ENCODE results near the gene PTPRK.
"Not testable (repeated sequence)": the region's sequence is repeated elsewhere in the genome, so short reads cannot be mapped to it uniquely, and the experiment has no call there.

PTPRK gene

GRCh38 chr6:128437685-128438084, 82.7 kb downstream of the PTPRK start:
- FAIRE-seq (no peak), DNase-seq (ENCODE audit: insufficient read length, low spot score) (no peak)
- TF ChIP-seq SPI1 (IDR thresholded peaks at IDR 0.05; ENCODE audit: low read depth, low read length), result no peak
- no peak for TF ChIP-seq TAF1 (IDR thresholded peaks at IDR 0.05; ENCODE audit: low read depth, low read length)
- TF ChIP-seq PAX5 (IDR thresholded peaks at IDR 0.05; ENCODE audit: insufficient read depth, low read length, severe bottlenecking), result no peak
- no peak for TF ChIP-seq POU2F2 (IDR thresholded peaks at IDR 0.05; ENCODE audit: low read depth, low read length)
- TF ChIP-seq POLR2AphosphoS5 (IDR thresholded peaks at IDR 0.05; ENCODE audit: low read depth, low read length), result no peak
- no peak for TF ChIP-seq POLR2A (IDR thresholded peaks at IDR 0.05; ENCODE audit: low read depth, low read length)

DNA sequence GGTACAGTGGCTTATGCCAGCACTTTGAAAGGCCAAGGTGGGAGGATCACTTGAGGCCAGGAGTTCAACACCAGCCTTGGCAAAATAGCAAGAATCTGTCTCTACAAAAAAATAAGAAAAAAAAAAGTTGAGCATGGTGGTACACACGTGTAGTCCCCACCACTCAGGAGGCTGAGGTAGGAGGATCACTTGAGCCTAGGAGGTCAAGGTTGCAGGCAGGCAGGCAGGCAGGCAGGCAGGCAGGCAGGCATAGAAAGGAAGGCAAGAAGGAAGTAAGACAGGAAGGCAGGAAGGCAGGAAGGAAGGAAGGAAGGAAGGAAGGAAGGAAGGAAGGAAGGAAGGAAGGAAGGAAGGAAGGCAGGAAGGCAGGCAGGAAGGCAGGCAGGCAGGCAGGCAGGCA, 85.6 kb downstream of the PTPRK start:
- not testable (repeated sequence) for DNase-seq (ENCODE audit: insufficient read length, low spot score); FAIRE-seq

- TF ChIP-seq POLR2AphosphoS5 (IDR thresholded peaks at IDR 0.05; ENCODE audit: low read depth, low read length) (no peak), POLR2A (IDR thresholded peaks at IDR 0.05; ENCODE audit: low read depth, low read length) (no peak), SPI1 (IDR thresholded peaks at IDR 0.05; ENCODE audit: low read depth, low read length) (no peak), POU2F2 (IDR thresholded peaks at IDR 0.05; ENCODE audit: low read depth, low read length) (no peak), TAF1 (IDR thresholded peaks at IDR 0.05; ENCODE audit: low read depth, low read length) (no peak), PAX5 (IDR thresholded peaks at IDR 0.05; ENCODE audit: insufficient read depth, low read length, severe bottlenecking) (no peak)
- FAIRE-seq (no peak), DNase-seq (ENCODE audit: insufficient read length, low spot score) (no peak)
These were observed 88.0 kb downstream of the PTPRK start for GRCh38 chr6:128432394-128432793.

DNA sequence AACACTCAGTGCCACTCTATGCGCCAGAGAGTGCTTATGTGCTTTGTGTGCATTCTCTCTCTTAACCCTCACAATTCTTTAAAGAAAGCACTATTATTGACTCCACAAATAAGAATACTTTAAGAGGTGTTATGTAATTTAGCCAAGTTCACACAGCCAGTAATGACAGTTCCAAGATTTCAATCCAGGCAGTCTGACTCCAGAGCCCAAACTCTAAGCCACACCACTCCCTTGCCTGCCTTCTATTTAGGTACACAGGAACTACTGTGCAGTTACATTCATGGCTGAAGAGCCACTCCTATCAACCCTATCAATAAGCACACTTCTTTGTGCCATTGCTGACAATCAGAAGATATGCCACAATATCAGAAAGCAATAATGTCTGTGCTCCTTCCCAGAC, 93.3 kb downstream of the PTPRK start:
- no peak for FAIRE-seq
- no peak for DNase-seq (ENCODE audit: insufficient read length, low spot score)
- no peak for TF ChIP-seq POU2F2 (IDR thresholded peaks at IDR 0.05; ENCODE audit: low read depth, low read length)
- TF ChIP-seq TAF1 (IDR thresholded peaks at IDR 0.05; ENCODE audit: low read depth, low read length), result no peak
- TF ChIP-seq SPI1 (IDR thresholded peaks at IDR 0.05; ENCODE audit: low read depth, low read length), result no peak
- TF ChIP-seq POLR2AphosphoS5 (IDR thresholded peaks at IDR 0.05; ENCODE audit: low read depth, low read length), result no peak
- no peak for TF ChIP-seq PAX5 (IDR thresholded peaks at IDR 0.05; ENCODE audit: insufficient read depth, low read length, severe bottlenecking)
- no peak for TF ChIP-seq POLR2A (IDR thresholded peaks at IDR 0.05; ENCODE audit: low read depth, low read length)

DNA sequence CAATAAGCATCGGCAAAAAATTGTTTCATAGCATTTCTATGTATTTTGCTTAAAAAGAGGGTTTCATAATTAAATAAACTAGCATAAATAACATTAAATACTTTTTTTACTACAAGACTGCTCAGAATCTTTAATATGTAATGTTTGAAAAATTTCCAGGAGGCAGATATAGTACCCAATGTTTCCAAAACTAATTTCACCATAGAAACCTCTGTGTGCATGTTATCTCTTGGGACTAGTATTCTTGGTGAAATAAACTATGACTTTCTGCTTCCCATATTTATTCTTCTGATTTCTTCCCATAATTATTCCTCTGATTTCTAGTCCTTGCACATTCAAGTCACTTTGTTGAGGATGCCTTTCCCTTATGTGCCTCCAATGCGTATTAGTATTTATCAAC, 94.5 kb downstream of the PTPRK start:
- TF ChIP-seq POU2F2 (IDR thresholded peaks at IDR 0.05; ENCODE audit: low read depth, low read length) (no peak), SPI1 (IDR thresholded peaks at IDR 0.05; ENCODE audit: low read depth, low read length) (no peak), TAF1 (IDR thresholded peaks at IDR 0.05; ENCODE audit: low read depth, low read length) (no peak), PAX5 (IDR thresholded peaks at IDR 0.05; ENCODE audit: insufficient read depth, low read length, severe bottlenecking) (no peak), POLR2AphosphoS5 (IDR thresholded peaks at IDR 0.05; ENCODE audit: low read depth, low read length) (no peak), POLR2A (IDR thresholded peaks at IDR 0.05; ENCODE audit: low read depth, low read length) (no peak)
- FAIRE-seq, result no peak

GRCh38 chr6:128422871-128423270, 97.5 kb downstream of the PTPRK start:
- FAIRE-seq, result no peak
- TF ChIP-seq POLR2AphosphoS5 (IDR thresholded peaks at IDR 0.05; ENCODE audit: low read depth, low read length) (no peak), PAX5 (IDR thresholded peaks at IDR 0.05; ENCODE audit: insufficient read depth, low read length, severe bottlenecking) (no peak)
- DNase-seq (ENCODE audit: insufficient read length, low spot score), result no peak

More for the DNA sequence above, 94.5 kb downstream of the PTPRK start:
- DNase-seq (ENCODE audit: insufficient read length, low spot score), result no peak

GRCh38 chr6:128422200-128422599, 98.2 kb downstream of the PTPRK start:
- DNase-seq (ENCODE audit: insufficient read length, low spot score) (no peak), FAIRE-seq (no peak)
- TF ChIP-seq POU2F2 (IDR thresholded peaks at IDR 0.05; ENCODE audit: low read depth, low read length) (no peak), SPI1 (IDR thresholded peaks at IDR 0.05; ENCODE audit: low read depth, low read length) (no peak), POLR2A (IDR thresholded peaks at IDR 0.05; ENCODE audit: low read depth, low read length) (no peak), POLR2AphosphoS5 (IDR thresholded peaks at IDR 0.05; ENCODE audit: low read depth, low read length) (no peak), TAF1 (IDR thresholded peaks at IDR 0.05; ENCODE audit: low read depth, low read length) (no peak), PAX5 (IDR thresholded peaks at IDR 0.05; ENCODE audit: insufficient read depth, low read length, severe bottlenecking) (no peak)

DNA sequence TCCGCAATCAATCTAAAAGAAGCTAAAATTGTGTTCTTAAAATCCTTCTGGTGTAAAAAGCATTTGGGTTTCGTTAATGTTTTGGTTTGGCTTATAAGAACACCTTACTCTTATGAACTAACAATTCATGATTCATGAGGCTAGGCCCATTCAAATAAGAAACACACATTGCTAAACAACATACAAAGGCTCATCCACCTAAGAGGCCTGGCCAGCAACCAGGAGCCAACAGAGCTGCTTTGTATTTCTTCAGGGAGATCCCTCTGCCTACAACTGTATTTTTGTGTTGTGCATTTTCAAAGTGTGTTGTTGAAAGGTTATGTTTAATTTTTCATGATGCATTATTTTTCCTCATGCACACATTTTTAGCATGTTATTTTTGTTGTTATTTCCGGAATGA, 98.6 kb downstream of the PTPRK start:
- TF ChIP-seq POU2F2 (IDR thresholded peaks at IDR 0.05; ENCODE audit: low read depth, low read length), result no peak
- TF ChIP-seq PAX5 (IDR thresholded peaks at IDR 0.05; ENCODE audit: insufficient read depth, low read length, severe bottlenecking), result no peak
- no peak for TF ChIP-seq POLR2AphosphoS5 (IDR thresholded peaks at IDR 0.05; ENCODE audit: low read depth, low read length)
- no peak for TF ChIP-seq TAF1 (IDR thresholded peaks at IDR 0.05; ENCODE audit: low read depth, low read length)
- no peak for TF ChIP-seq POLR2A (IDR thresholded peaks at IDR 0.05; ENCODE audit: low read depth, low read length)
- no peak for TF ChIP-seq SPI1 (IDR thresholded peaks at IDR 0.05; ENCODE audit: low read depth, low read length)
- no peak for FAIRE-seq
- DNase-seq (ENCODE audit: insufficient read length, low spot score), result no peak

DNA sequence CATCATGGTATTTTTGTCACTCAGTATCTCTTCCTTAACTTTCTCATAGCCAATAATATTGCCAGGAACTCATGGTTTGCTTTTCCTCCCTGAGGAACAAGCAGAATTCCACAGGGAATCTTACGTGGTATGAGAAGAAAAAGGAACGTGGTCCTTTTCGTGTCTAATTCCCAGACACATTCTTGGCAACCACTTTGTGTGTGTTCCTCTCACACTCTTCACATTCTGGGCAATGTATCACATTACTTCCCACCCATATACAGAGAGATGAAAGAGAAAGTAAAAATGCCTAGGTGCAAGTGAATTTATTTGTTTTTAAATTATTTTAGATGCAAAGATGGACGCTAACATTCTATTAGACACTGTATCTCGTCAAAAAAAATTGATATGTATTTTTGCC, 102.7 kb downstream of the PTPRK start:
- no peak for TF ChIP-seq PAX5 (IDR thresholded peaks at IDR 0.05; ENCODE audit: insufficient read depth, low read length, severe bottlenecking)
- no peak for TF ChIP-seq TAF1 (IDR thresholded peaks at IDR 0.05; ENCODE audit: low read depth, low read length)
- no peak for FAIRE-seq
- DNase-seq (ENCODE audit: insufficient read length, low spot score), result no peak

- no peak for DNase-seq (ENCODE audit: insufficient read length, low spot score)
- no peak for FAIRE-seq
- TF ChIP-seq SPI1 (IDR thresholded peaks at IDR 0.05; ENCODE audit: low read depth, low read length) (no peak), POLR2AphosphoS5 (IDR thresholded peaks at IDR 0.05; ENCODE audit: low read depth, low read length) (no peak), PAX5 (IDR thresholded peaks at IDR 0.05; ENCODE audit: insufficient read depth, low read length, severe bottlenecking) (no peak), POLR2A (IDR thresholded peaks at IDR 0.05; ENCODE audit: low read depth, low read length) (no peak), POU2F2 (IDR thresholded peaks at IDR 0.05; ENCODE audit: low read depth, low read length) (no peak), TAF1 (IDR thresholded peaks at IDR 0.05; ENCODE audit: low read depth, low read length) (no peak)
These were observed 105.0 kb downstream of the PTPRK start for GRCh38 chr6:128415387-128415786.

DNA sequence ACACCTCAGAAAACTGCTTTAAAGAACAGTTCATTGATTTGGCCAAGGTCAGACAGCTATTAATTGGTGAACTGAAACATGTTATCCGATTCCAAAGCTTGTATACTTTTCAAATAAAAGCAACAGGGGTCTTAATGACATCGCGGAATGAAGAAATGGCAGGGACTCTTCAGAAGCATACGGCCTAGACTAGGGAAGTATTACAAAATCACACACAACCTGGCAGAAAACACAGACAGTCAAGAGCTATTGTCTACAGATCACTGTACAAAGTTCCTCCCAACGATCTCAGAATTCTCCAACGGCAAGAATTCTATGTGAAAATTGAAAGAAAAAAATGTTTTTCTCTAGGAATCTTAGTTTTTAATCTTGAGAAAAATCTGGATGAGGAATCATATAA, 105.5 kb downstream of the PTPRK start:
- FAIRE-seq (no peak), DNase-seq (ENCODE audit: insufficient read length, low spot score) (no peak)
- TF ChIP-seq SPI1 (IDR thresholded peaks at IDR 0.05; ENCODE audit: low read depth, low read length) (no peak), TAF1 (IDR thresholded peaks at IDR 0.05; ENCODE audit: low read depth, low read length) (no peak), POLR2AphosphoS5 (IDR thresholded peaks at IDR 0.05; ENCODE audit: low read depth, low read length) (no peak), POU2F2 (IDR thresholded peaks at IDR 0.05; ENCODE audit: low read depth, low read length) (no peak), PAX5 (IDR thresholded peaks at IDR 0.05; ENCODE audit: insufficient read depth, low read length, severe bottlenecking) (no peak), POLR2A (IDR thresholded peaks at IDR 0.05; ENCODE audit: low read depth, low read length) (no peak)

Measured in GM12891 (cell line).